HG03342 (cell line): Measurements from ENCODE around the gene GAS2.

ENCODE experiments used
- ATAC-seq: cut with Tn5 transposase; IDR thresholded peaks from one replicate; pipeline ENCODE4 v1.9.1; 2021; ENCODE audit warnings: mild to moderate bottlenecking, moderate library complexity; ENCODE audit not compliant: unreplicated experiment

The GAS2 gene

DNA sequence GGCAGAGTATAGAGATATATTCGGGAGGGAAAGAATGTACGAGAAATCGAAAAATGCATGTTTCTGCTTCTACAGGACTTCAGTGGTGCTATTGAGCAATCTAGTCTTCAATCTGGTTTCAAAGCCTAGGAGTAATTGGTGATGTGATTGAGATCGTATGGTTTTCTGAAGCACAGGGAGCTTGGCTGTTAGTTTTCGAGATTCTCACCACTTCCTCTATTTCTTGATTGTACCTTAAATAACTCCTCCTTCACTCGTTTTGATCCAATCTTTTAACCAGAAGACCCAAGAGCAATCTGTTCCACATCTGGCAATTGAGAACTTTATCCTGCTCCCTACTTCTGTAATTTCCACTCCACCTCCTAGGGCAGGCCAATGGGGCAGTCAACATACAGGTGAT lies 193.3 kb downstream of the GAS2 start:
- ATAC-seq, result no peak

DNA sequence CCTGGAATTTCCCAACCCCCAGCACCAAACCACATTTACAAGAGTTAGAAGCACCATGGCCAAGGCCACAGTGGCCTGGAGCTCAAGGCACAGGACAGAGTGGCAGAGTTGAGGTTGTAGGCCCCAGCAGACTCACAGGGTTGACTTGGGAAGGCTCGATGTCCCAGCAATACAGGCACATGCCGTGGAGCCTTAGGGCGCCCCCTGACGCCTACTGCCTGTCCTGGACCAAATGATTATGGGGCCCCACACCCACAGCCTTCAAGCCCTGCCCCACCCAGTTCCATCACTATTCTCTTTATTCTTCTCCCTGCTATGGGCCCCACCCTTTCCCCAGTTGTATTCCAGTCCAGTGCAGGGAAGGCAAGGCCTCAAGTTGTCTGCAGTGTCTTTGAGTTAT lies 193.8 kb downstream of the GAS2 start, which contains the start of gene CCDC179:
Gene CCDC179, minus strand, starts transcription at position 234 of the 400 bp plus-strand sequence. Its CDS starts 53 bp downstream, at position 181.
- no peak for ATAC-seq
